H9 (cell line): ENCODE measurements around the gene DEPDC5. TPM values are rescaled to one million over a fixed set of nuclear protein-coding genes. Genes with fewer than 3 reads are reported as not detected.

ENCODE experiments used
- DNase-seq: peaks from one replicate; pipeline ENCODE4 v3.0.0-alpha.2; 2017
- H2AFZ ChIP-seq: one replicate; pipeline ENCODE4 v1.6.1; 2013; ENCODE audit warnings: mild to moderate bottlenecking, low read length, control low read depth, moderate library complexity
- H2AK5ac ChIP-seq: 2 replicates; pipeline ENCODE4 v1.6.1; 2013; ENCODE audit warnings: low read length, control low read depth, mixed read lengths; ENCODE audit not compliant: insufficient read length
- H2BK120ac ChIP-seq: one replicate; pipeline ENCODE4 v1.6.1; 2013; ENCODE audit warnings: low read depth, mild to moderate bottlenecking, low read length, control low read depth, inconsistent platforms; ENCODE audit not compliant: poor library complexity, severe bottlenecking
- H2BK12ac ChIP-seq: 2 replicates; pipeline ENCODE4 v1.6.1; 2013; ENCODE audit warnings: low read length, control low read depth, mixed read lengths, low read depth; ENCODE audit not compliant: insufficient read length
- H2BK15ac ChIP-seq: 2 replicates; pipeline ENCODE4 v1.6.1; 2013; ENCODE audit warnings: low read depth, low read length, control low read depth
- H2BK20ac ChIP-seq: one replicate; pipeline ENCODE4 v1.6.1; 2013; ENCODE audit warnings: low read depth, mild to moderate bottlenecking, low read length, control low read depth, inconsistent platforms; ENCODE audit not compliant: poor library complexity, severe bottlenecking
- H2BK5ac ChIP-seq: 2 replicates; pipeline ENCODE4 v1.6.1; 2013; ENCODE audit warnings: low read length, control low read depth, mixed read lengths; ENCODE audit not compliant: insufficient read length
- H3K14ac ChIP-seq: 2 replicates; pipeline ENCODE4 v1.6.1; 2013; ENCODE audit warnings: low read length, control low read depth; ENCODE audit not compliant: insufficient read depth
- H3K18ac ChIP-seq: 2 replicates; pipeline ENCODE4 v1.6.1; 2013; ENCODE audit warnings: low read depth, mild to moderate bottlenecking, mixed read lengths, low read length, control low read depth; ENCODE audit not compliant: insufficient read length
- H3K23ac ChIP-seq: 2 replicates; pipeline ENCODE4 v1.6.1; 2013; ENCODE audit warnings: low read length, control low read depth, mixed read lengths, low read depth; ENCODE audit not compliant: insufficient read length
- H3K23me2 ChIP-seq: 2 replicates; pipeline ENCODE4 v1.6.1; 2013; ENCODE audit warnings: low read depth, mild to moderate bottlenecking, mixed read lengths, low read length, control low read depth; ENCODE audit not compliant: insufficient read length, poor library complexity, severe bottlenecking
- H3K27ac ChIP-seq: 2 replicates; pipeline ENCODE4 v1.5.1; 2013; ENCODE audit warnings: low read length, control low read depth, mixed read lengths, low read depth; ENCODE audit not compliant: insufficient read length
- H3K27me3 ChIP-seq: 2 replicates; pipeline ENCODE4 v1.6.1; 2013; ENCODE audit warnings: low read length, control low read depth, inconsistent platforms; ENCODE audit not compliant: insufficient read depth
- H3K4ac ChIP-seq: 2 replicates; pipeline ENCODE4 v1.6.1; 2013; ENCODE audit warnings: low read depth, mild to moderate bottlenecking, control low read depth, inconsistent platforms, low read length, moderate library complexity
- H3K4me1 ChIP-seq: 2 replicates; pipeline ENCODE4 v1.6.1; 2013; ENCODE audit warnings: low read length, control low read depth, inconsistent platforms; ENCODE audit not compliant: insufficient read depth
- H3K4me2 ChIP-seq: 2 replicates; pipeline ENCODE4 v1.6.1; 2013; ENCODE audit warnings: low read length, control low read depth, mixed read lengths; ENCODE audit not compliant: insufficient read length, insufficient read depth
- H3K56ac ChIP-seq: 2 replicates; pipeline ENCODE4 v1.6.1; 2013; ENCODE audit warnings: low read depth, mild to moderate bottlenecking, mixed read lengths, low read length, control low read depth; ENCODE audit not compliant: insufficient read length
- H3K79me1 ChIP-seq: 2 replicates; pipeline ENCODE4 v1.6.1; 2013; ENCODE audit warnings: low read depth, mild to moderate bottlenecking, moderate library complexity, low read length, control low read depth, inconsistent platforms; ENCODE audit not compliant: insufficient read depth, poor library complexity, severe bottlenecking
- H3K79me2 ChIP-seq: 2 replicates; pipeline ENCODE4 v1.6.1; 2013; ENCODE audit warnings: low read length, control low read depth, inconsistent platforms; ENCODE audit not compliant: insufficient read depth
- H3K9ac ChIP-seq: 2 replicates; pipeline ENCODE4 v1.6.1; 2013; ENCODE audit warnings: low read length, control low read depth, mixed read lengths; ENCODE audit not compliant: insufficient read length; ENCODE audit errors: extremely low read depth
- H3K9me3 ChIP-seq: one replicate; pipeline ENCODE4 v1.6.1; 2013; ENCODE audit warnings: low read depth, low read length, inconsistent platforms; ENCODE audit not compliant: control insufficient read depth
- H3T11ph ChIP-seq: one replicate; pipeline ENCODE4 v1.6.1; 2013; ENCODE audit warnings: mild to moderate bottlenecking, low read length, control low read depth, inconsistent platforms
- H4K20me1 ChIP-seq: one replicate; pipeline ENCODE4 v1.6.1; 2013; ENCODE audit not compliant: control insufficient read depth, insufficient read length, insufficient read depth
- H4K5ac ChIP-seq: 2 replicates; pipeline ENCODE4 v1.6.1; 2013; ENCODE audit warnings: low read depth, mild to moderate bottlenecking, mixed read lengths, low read length, control low read depth; ENCODE audit not compliant: insufficient read length
- H4K8ac ChIP-seq: replicated peaks from 2 replicates; pipeline ENCODE4 v1.6.1; 2013; ENCODE audit warnings: low read length, control low read depth, mixed read lengths, low read depth; ENCODE audit not compliant: insufficient read length
- H4K91ac ChIP-seq: 2 replicates; pipeline ENCODE4 v1.6.1; 2013; ENCODE audit warnings: low read depth, mild to moderate bottlenecking, moderate library complexity, mixed read lengths, low read length, control low read depth; ENCODE audit not compliant: insufficient read length
- H3K27ac Mint-ChIP-seq, 3 experiments: 2 replicates in 2 of 3; 3 replicates in 1 of 3; pipeline ENCODE4 v1.8.0; 2020 to 2021; ENCODE audit warnings: mixed read lengths in 3 of 3, mild to moderate bottlenecking in 1 of 3, moderate library complexity in 1 of 3
- H3K27me3 Mint-ChIP-seq: 2 replicates; pipeline ENCODE4 v1.8.0; 2021; ENCODE audit warnings: low read depth, mild to moderate bottlenecking, moderate library complexity, mixed read lengths
- H3K36me3 Mint-ChIP-seq, 3 experiments: 2 replicates in 2 of 3; 3 replicates in 1 of 3; pipeline ENCODE4 v1.8.0; 2020 to 2021; ENCODE audit warnings: low read depth in 3 of 3, mixed read lengths in 3 of 3; ENCODE audit not compliant: insufficient read depth in 1 of 3
- H3K4me1 Mint-ChIP-seq, 2 experiments: 2 replicates each; pipeline ENCODE4 v1.8.0; 2020; ENCODE audit warnings: mixed read lengths in 2 of 2
- H3K4me3 Mint-ChIP-seq, 2 experiments: 2 replicates in 1 of 2; 3 replicates in 1 of 2; pipeline ENCODE4 v1.8.0; 2020 to 2021; ENCODE audit warnings: mild to moderate bottlenecking in 2 of 2, mixed read lengths in 2 of 2, moderate library complexity in 1 of 2
- H3K9me3 Mint-ChIP-seq, 2 experiments: 2 replicates in 1 of 2; 3 replicates in 1 of 2; pipeline ENCODE4 v1.8.0; 2020; ENCODE audit warnings: mild to moderate bottlenecking in 2 of 2, mixed read lengths in 2 of 2, moderate library complexity in 1 of 2
- CTCF ChIP-seq: fragments of 200-600 bp; sonication (generic); conservative IDR thresholded peaks from 3 replicates; pipeline ENCODE4 v1.8.0; 2021; ENCODE audit warnings: antibody characterized with exemption, mild to moderate bottlenecking
- WGBS: extraction: QIAGEN DNeasy Blood & Tissue Kit; methylation state at CpG from one replicate; pipeline ENCODE4 v1.1.7; 2013; ENCODE audit warnings: missing lambda C conversion rate, low lambda C conversion rate, mixed read lengths; ENCODE audit not compliant: insufficient read length; ENCODE audit errors: extremely low coverage; 5-methylcytosine and 5-hydroxymethylcytosine counted together
- total RNA-seq: library from RNA; stranded (reverse); gene quantifications from 2 replicates; pipeline ENCODE4 v1.2.1, GENCODE V29; 2021

Gene DEPDC5
- total RNA-seq, 1 experiment from 2014 or later = 29.2 TPM

GRCh38 chr22:31897842-31898805 lies 144.3 kb downstream of the DEPDC5 start:
- Histone ChIP-seq H3K4me2 (peak overlapping the region; percentile 1), H3K14ac (no peak overlapping the region; the same call in 1 of the 2 replicates), H3K18ac (no peak overlapping the region), H2BK12ac (no peak overlapping the region), H3K79me1 (no peaks in the 10 kb centered on the region), H3K27me3 (no peaks in the 10 kb centered on the region), H3K4ac (no peak overlapping the region), H4K5ac (no peak overlapping the region), H3K79me2 (no peaks in the 10 kb centered on the region), H2BK20ac (no peak overlapping the region), H2BK120ac (no peak overlapping the region), H3T11ph (no peak overlapping the region), H2AK5ac (no peak overlapping the region), H3K4me1 (peaks cover 5% of the 10 kb centered on the region; the same call in 1 of the 2 replicates), H4K20me1 (no peaks in the 10 kb centered on the region), H4K91ac (no peak overlapping the region), H2BK15ac (no peak overlapping the region), H3K56ac (no peak overlapping the region), H3K23me2 (no peaks in the 10 kb centered on the region), H2AFZ (no peak overlapping the region), H3K23ac (no peak overlapping the region), H2BK5ac (no peak overlapping the region), H4K8ac (no peak overlapping the region), H3K9ac (no peak overlapping the region), H3K9me3 (no peaks in the 10 kb centered on the region), H3K27ac (no peak overlapping the region)
- Mint-ChIP-seq H3K27ac (peak overlapping the region; percentile 12 to 65 (median 46); a peak in 5 of 7 replicates), H3K4me1 (peaks cover 9 to 23% of the 10 kb centered on the region in 2 experiments; a peak in 3 of 4 replicates), H3K27me3 (no peaks in the 10 kb centered on the region), H3K4me3 (no peak overlapping the region), H3K9me3 (no peaks in the 10 kb centered on the region), H3K36me3 (peaks cover 2 to 21% (median 13%) of the 10 kb centered on the region in 3 experiments; a peak in 6 of 7 replicates)
- DNase-seq = no peak
- no peak for TF ChIP-seq CTCF
- no CpG with 5 or more reads among the region's 16 CpGs for WGBS
